ENCODE measurements around the gene CEP104.

CEP104 gene

DNA sequence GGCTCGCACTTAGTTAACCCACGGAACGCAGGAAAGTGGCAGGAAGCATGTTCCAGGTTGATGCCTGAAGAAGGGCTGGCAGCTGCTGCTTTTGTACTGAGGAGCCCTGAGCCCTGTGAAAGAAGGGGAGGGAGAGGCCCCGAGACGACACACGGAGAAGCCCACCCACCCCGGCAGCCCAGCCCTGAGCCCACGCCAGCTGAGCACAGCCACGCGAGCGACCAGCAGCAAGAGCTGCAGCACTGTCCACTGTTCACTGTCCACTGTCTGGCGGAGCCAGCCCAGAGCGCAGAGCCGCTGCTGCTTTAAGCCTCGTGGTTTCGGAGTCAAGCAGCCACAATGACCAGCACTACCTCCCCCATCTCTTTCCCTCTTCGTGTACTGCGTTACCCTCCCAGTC lies 66.1 kb downstream of the CEP104 start:
- peaks cover 31% of the 10 kb centered on the region for H3K36me3 ChIP-seq (ENCODE audit: insufficient read depth, low read length)
- no peaks in the 10 kb centered on the region for H3K27me3 ChIP-seq (ENCODE audit: insufficient read depth, low read length)
- H3K27ac ChIP-seq (ENCODE audit: low read depth, low read length), result no peak overlapping the region
- 94% methylated on average over 18 of the region's 18 CpGs for WGBS
- H3K9me3 ChIP-seq (ENCODE audit: insufficient read depth, low read depth, low read length), result no peaks in the 10 kb centered on the region
- peaks cover 27% of the 10 kb centered on the region for H3K4me1 ChIP-seq (ENCODE audit: insufficient read depth, low read length)
- H3K4me3 ChIP-seq (ENCODE audit: low read length), result no peak overlapping the region
- 0 out of 2 replicates have a peak overlapping the region, but pooled peaks have one; percentile 3 for H3K9ac ChIP-seq (ENCODE audit: low read depth, low read length)

DNA sequence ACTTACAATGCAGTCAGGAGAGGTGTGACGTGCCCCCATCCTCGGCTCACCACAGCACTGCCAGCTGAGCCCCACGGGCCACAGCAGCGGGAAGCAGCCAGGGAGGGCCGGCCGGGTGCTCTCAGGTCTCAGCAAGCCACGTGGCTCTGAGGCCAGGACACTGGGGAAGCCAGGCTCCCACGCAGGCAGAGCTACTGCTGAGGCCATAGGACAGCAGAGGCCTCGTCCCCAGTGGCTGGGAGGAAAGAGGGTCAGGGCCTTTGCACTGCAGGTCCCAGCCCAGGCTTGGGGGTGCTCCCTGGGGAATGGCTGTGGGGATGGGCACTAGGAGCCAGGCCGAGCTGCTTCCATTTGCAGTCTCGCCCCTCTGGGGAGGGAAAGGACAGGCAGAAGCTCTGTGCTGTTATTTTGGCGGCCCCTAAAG lies 66.5 kb downstream of the CEP104 start:
- H3K9ac ChIP-seq (ENCODE audit: low read depth, low read length), result no peak overlapping the region
- peaks cover 32% of the 10 kb centered on the region for H3K36me3 ChIP-seq (ENCODE audit: insufficient read depth, low read length)
- H3K27ac ChIP-seq (ENCODE audit: low read depth, low read length), result no peak overlapping the region
- no peak overlapping the region for H3K4me3 ChIP-seq (ENCODE audit: low read length)
- WGBS, result 92% methylated on average over 12 of the region's 12 CpGs
- H3K4me1 ChIP-seq (ENCODE audit: insufficient read depth, low read length), result peaks cover 27% of the 10 kb centered on the region
- H3K27me3 ChIP-seq (ENCODE audit: insufficient read depth, low read length), result no peaks in the 10 kb centered on the region
- no peaks in the 10 kb centered on the region for H3K9me3 ChIP-seq (ENCODE audit: insufficient read depth, low read depth, low read length)

DNA sequence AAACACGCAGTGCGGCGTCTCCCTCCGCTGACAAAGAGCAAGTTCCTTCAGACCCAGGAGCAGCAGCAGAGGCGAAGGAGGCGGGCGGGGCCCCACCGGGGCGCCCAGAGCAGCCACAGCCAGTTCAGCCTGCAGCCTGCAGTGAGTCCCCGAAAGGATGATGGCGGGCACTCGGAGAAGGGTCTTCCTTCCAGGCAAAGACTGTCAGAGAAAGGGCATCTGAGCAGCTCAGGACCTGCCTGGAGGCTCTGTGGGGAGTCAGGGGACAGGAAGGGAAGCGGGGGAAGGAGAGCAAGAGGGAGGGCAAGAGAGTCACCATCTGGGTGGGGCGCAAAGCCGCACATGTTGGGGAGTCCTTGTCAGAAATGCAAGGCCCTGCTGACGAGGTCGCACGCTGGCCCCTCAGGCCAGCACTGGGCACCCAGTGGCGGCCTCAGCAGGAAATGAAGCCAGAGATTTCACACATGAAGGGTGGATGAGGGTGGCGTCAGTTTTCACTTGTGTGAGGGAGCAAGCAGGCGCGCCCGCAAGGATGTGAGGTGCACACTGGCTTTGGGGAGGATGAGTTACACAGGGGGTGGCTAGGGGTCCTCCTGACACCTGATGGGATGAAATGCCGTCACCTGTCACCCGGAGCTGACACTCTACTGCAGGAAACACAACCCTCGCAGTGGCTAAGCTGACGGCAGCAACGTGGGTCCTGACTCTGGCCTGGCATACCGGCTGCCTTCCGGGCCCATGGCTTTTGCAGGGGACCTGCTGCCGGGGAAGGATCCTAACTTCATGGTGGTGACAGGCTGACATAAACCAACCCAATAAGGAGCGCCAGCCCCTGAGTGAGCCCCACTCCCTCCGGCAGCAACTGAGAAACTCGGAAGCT lies 67.3 kb downstream of the CEP104 start:
- no peak overlapping the region for H3K27ac ChIP-seq (ENCODE audit: low read depth, low read length)
- H3K36me3 ChIP-seq (ENCODE audit: insufficient read depth, low read length), result peaks cover 39% of the 10 kb centered on the region
- H3K4me3 ChIP-seq (ENCODE audit: low read length), result no peak overlapping the region
- no peaks in the 10 kb centered on the region for H3K27me3 ChIP-seq (ENCODE audit: insufficient read depth, low read length)
- WGBS, result 93% methylated on average over 34 of the region's 34 CpGs
- peaks cover 22% of the 10 kb centered on the region for H3K4me1 ChIP-seq (ENCODE audit: insufficient read depth, low read length)
- H3K9me3 ChIP-seq (ENCODE audit: insufficient read depth, low read depth, low read length), result no peaks in the 10 kb centered on the region
- peak overlapping the region; percentile 24; the same call in 1 of the 2 replicates for H3K9ac ChIP-seq (ENCODE audit: low read depth, low read length)

DNA sequence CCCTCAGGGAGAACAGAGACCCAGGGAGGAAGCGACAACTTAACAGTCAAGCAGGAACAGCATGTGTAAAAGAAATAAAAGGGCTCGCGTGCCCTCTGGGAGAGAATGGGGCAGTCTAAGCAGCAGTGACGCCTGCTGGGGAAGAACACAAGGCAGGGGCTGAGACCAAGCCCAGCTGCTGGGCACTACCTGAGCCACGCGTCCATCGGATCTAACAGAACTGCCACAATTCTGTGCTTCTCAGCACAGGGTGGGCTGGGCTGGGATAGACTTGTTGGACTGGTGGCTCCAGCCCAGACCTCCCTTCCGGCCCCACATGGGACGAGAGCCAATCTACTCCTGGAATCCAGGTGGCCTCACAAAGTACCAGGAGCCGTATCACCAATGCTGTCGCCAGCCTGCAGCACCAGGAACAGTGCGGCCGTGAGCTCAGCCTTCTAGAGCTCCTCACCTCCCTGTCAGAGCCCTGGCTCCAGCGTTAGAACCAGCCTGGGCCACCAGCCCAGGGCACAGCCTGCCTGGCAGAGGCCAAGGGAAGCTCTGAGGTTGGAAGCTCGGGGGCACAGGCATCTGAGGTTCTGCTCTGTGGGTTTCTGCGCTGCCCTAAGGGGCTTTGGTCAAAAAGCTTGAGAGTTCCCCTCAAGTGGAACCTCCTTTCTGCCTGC lies 68.1 kb downstream of the CEP104 start:
- peaks cover 46% of the 10 kb centered on the region for H3K36me3 ChIP-seq (ENCODE audit: insufficient read depth, low read length)
- no peak overlapping the region for H3K4me3 ChIP-seq (ENCODE audit: low read length)
- no peaks in the 10 kb centered on the region for H3K9me3 ChIP-seq (ENCODE audit: insufficient read depth, low read depth, low read length)
- H3K4me1 ChIP-seq (ENCODE audit: insufficient read depth, low read length), result peaks cover 17% of the 10 kb centered on the region
- no peaks in the 10 kb centered on the region for H3K27me3 ChIP-seq (ENCODE audit: insufficient read depth, low read length)
- H3K27ac ChIP-seq (ENCODE audit: low read depth, low read length), result no peak overlapping the region
- WGBS, result 94% methylated on average over 16 of the region's 16 CpGs
- H3K9ac ChIP-seq (ENCODE audit: low read depth, low read length), result no peak overlapping the region

DNA sequence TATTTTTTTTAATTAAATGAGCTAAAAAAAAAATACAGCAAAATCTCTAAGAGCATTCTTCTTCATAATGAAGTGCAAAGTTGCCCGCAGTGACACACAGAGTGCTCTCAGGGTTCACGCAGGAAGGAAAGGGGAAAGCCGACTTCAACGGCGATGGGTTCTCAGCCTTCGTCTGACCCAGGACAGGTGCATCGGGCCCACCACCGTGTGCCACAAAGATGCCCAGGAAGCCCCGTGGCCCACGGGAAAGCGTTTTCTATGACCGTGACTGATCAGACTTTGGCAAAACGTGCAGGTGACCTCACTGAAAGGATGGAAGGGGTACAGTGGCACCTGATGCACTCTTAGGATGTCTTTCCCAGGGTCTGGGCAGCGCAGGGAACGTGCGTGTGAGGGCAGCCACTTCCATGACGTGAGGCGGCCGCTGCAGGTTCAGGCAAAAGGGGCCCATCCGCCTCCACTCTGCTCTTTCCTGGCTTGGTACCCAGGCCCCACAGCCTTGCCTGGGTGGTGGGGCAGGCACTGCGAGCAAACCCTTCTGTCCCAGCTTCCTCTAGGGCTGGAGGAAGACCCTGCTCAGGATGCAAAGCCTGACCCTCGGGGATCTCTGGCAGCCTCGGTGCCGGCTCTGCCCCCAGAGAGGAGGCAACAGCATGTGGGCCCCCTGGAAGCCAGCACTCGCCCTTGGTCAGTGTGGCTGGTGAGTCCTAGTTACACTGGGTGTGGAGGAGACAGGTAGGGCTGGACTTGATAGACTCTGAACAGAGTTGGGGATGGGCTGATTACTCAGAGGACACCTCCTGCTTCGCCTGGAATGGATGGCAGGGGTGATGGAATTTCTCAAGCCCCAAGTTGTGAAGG lies 69.0 kb downstream of the CEP104 start:
- 94% methylated on average over 26 of the region's 26 CpGs for whole genome bisulfite sequencing
- Histone ChIP-seq H3K9ac (ENCODE audit: low read depth, low read length) (no peak overlapping the region), H3K36me3 (ENCODE audit: insufficient read depth, low read length) (peaks cover 54% of the 10 kb centered on the region), H3K27ac (ENCODE audit: low read depth, low read length) (no peak overlapping the region), H3K27me3 (ENCODE audit: insufficient read depth, low read length) (no peaks in the 10 kb centered on the region), H3K9me3 (ENCODE audit: insufficient read depth, low read depth, low read length) (no peaks in the 10 kb centered on the region), H3K4me1 (ENCODE audit: insufficient read depth, low read length) (peaks cover 17% of the 10 kb centered on the region), H3K4me3 (ENCODE audit: low read length) (no peak overlapping the region)

DNA sequence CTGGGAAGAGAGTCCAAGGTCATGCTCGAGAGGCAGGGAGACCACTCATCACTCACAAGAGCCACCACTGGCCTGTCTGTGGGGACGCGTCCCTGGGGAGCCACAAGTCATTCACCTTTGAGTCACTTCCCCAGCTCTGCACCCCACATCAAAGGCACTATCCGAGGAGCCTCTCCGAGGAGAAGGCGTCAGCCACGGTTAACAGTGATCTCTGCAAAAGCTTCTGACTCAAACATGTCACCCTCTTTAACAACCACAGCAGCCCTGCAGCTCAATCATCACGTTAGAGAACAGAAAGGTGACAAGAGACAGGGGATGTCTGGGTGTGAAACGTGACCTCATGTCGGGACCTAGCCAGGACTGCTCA lies 69.7 kb downstream of the CEP104 start:
- Histone ChIP-seq H3K27me3 (ENCODE audit: insufficient read depth, low read length) (no peaks in the 10 kb centered on the region), H3K4me3 (ENCODE audit: low read length) (no peak overlapping the region), H3K9me3 (ENCODE audit: insufficient read depth, low read depth, low read length) (no peaks in the 10 kb centered on the region), H3K4me1 (ENCODE audit: insufficient read depth, low read length) (peaks cover 11% of the 10 kb centered on the region; the same call in 1 of the 2 replicates), H3K27ac (ENCODE audit: low read depth, low read length) (no peak overlapping the region), H3K9ac (ENCODE audit: low read depth, low read length) (no peak overlapping the region), H3K36me3 (ENCODE audit: insufficient read depth, low read length) (peaks cover 61% of the 10 kb centered on the region)
- 94% methylated on average over 10 of the region's 10 CpGs for WGBS

DNA sequence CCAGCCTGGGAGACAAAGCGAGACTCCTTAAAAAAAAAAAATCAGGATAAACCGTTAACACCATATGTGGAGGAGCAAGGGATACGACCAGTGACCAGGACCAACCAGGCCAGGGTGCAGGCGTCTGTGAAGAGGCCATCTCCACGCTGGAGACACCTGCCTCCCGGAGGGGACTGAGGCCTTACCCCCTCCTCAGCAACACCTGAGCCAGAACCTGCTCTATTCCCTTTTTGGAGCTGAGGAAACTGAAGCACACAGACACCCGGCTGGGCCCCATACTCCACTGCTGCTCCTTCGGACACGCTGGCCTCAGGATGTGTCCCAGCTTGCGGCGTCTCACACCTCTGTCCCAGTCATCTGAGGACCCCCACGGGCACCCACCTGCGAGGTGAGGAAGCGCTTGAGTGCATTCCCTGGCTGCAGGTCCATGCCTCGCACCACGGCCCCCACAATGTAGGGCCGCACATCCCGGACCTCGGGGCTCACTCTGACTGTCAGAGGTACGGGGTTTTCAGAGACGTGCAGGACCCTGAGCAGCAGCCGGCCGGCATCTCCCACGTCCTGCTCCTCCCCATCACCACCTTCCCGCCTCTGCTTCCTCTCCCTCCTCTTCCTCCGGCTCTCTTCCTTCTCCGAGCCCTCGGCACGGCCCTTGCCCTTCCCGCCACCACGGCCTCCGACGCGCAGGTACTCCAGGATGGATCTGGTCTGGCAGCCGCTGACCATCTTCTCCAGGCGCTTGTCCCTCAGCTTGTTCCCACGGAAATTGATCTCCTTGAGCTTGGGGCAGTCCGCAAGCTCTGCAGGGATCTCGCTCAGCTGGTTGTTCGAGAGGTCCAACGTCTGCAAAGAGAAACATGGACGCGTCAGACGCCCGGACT lies 70.3 kb downstream of the CEP104 start:
- Histone ChIP-seq H3K4me3 (ENCODE audit: low read length) (no peak overlapping the region), H3K27me3 (ENCODE audit: insufficient read depth, low read length) (no peaks in the 10 kb centered on the region), H3K9ac (ENCODE audit: low read depth, low read length) (no peak overlapping the region), H3K27ac (ENCODE audit: low read depth, low read length) (no peak overlapping the region), H3K36me3 (ENCODE audit: insufficient read depth, low read length) (peaks cover 63% of the 10 kb centered on the region), H3K9me3 (ENCODE audit: insufficient read depth, low read depth, low read length) (no peaks in the 10 kb centered on the region), H3K4me1 (ENCODE audit: insufficient read depth, low read length) (peaks cover 5% of the 10 kb centered on the region; the same call in 1 of the 2 replicates)
- WGBS, result 96% methylated on average over 45 of the region's 45 CpGs

DNA sequence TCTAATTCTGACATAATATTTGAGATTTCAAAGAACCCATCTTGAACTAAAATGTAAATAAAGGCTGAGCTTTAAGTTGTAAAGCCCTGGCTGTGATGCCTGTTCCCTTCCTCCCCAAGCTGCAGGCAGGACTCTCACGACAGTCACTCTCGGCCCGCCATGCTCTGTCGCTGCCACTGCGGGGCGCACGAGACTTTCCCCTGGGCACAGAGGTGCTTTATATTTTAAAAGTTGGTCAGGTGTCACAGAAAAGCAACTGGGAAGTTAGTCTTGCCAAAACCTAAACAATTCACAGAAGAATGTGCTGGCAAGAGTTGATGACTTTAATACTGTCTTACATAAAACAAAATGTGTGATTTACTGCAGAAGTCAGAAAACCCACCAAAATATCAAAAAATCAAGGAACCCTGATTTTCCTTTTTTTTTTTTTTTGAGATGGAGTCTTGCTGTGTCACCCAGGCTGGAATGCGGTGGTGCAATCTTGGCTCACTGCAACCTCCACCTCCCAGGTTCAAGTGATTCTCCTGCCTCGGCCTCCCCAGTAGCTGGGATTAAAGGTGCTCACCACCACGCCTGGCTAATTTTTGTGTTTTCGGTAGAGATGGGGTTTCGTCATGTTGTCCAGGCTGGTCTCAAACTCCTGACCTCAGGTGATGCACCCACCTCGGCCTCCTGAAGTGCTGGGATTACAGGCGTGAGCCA lies 71.4 kb downstream of the CEP104 start:
- H3K36me3 ChIP-seq (ENCODE audit: insufficient read depth, low read length), result peaks cover 74% of the 10 kb centered on the region
- H3K9ac ChIP-seq (ENCODE audit: low read depth, low read length), result no peak overlapping the region
- 0 out of 2 replicates have a peak, but pooled peaks cover 5% of the 10 kb centered on the region for H3K4me1 ChIP-seq (ENCODE audit: insufficient read depth, low read length)
- no peaks in the 10 kb centered on the region for H3K9me3 ChIP-seq (ENCODE audit: insufficient read depth, low read depth, low read length)
- H3K27ac ChIP-seq (ENCODE audit: low read depth, low read length), result no peak overlapping the region
- H3K4me3 ChIP-seq (ENCODE audit: low read length), result no peak overlapping the region
- H3K27me3 ChIP-seq (ENCODE audit: insufficient read depth, low read length), result no peaks in the 10 kb centered on the region
- WGBS, result 79% methylated on average over 14 of the region's 14 CpGs

DNA sequence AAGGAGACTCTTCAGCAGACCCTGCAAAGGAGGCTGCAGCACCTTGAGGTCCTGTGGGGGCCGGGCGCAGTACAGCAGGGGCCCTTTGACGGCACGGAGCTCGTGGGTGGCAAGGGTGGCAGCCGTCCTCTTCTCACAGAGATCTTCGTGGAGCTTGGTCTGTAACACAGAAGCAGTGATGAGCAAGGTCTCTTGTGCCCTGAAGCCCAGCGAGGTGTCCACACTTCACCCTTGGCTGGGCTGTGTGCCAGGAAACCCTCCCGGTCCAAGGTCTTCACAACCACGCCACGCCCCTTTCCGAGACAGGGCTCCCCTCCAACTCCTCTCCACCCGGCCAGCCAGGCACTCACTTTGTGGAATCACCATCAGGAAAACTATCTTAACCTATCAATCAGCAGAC lies 72.0 kb downstream of the CEP104 start:
- Histone ChIP-seq H3K9me3 (ENCODE audit: insufficient read depth, low read depth, low read length) (no peaks in the 10 kb centered on the region), H3K27ac (ENCODE audit: low read depth, low read length) (no peak overlapping the region), H3K4me1 (ENCODE audit: insufficient read depth, low read length) (0 out of 2 replicates have a peak, but pooled peaks cover 5% of the 10 kb centered on the region), H3K27me3 (ENCODE audit: insufficient read depth, low read length) (no peaks in the 10 kb centered on the region), H3K9ac (ENCODE audit: low read depth, low read length) (no peak overlapping the region), H3K36me3 (ENCODE audit: insufficient read depth, low read length) (peaks cover 76% of the 10 kb centered on the region), H3K4me3 (ENCODE audit: low read length) (no peak overlapping the region)
- 95% methylated on average over 13 of the region's 13 CpGs for WGBS
